SK-N-SH treated with all-trans-retinoic acid at 6 μM for 48 hours (cell line): ENCODE data around the gene GPATCH2.

Source experiments
- ATAC-seq: fragments of 200-7000 bp; cut with Tn5 transposase; 3 replicates; pipeline ENCODE4 v1.9.1; 2020; ENCODE audit warnings: mild to moderate bottlenecking, moderate library complexity
- ARNTL ChIP-seq: fragments of 450-650 bp; formaldehyde crosslinking; IDR thresholded peaks from 2 replicates; pipeline ENCODE4 v1.5.0; 2020; ENCODE audit warnings: low read depth, mild to moderate bottlenecking, moderate library complexity, borderline replicate concordance
- BACH2 ChIP-seq: fragments of 250-450 bp; sonication (Bioruptor Pico); IDR thresholded peaks from 2 replicates; pipeline ENCODE4 v1.9.0; 2021; ENCODE audit warnings: mild to moderate bottlenecking, borderline replicate concordance
- CREB5 ChIP-seq: fragments of 250-450 bp; sonication (Bioruptor Pico); IDR thresholded peaks from 2 replicates; pipeline ENCODE4 v1.5.1; 2020; ENCODE audit warnings: low read depth, mild to moderate bottlenecking, moderate library complexity
- CSRNP3 ChIP-seq: fragments of 250-450 bp; sonication (Bioruptor Pico); IDR thresholded peaks from 2 replicates; pipeline ENCODE4 v1.5.1; 2021; ENCODE audit warnings: mild to moderate bottlenecking, moderate library complexity
- ESRRG ChIP-seq: fragments of 250-450 bp; sonication (Bioruptor Pico); IDR thresholded peaks from 2 replicates; pipeline ENCODE4 v1.6.1; 2021; ENCODE audit warnings: mild to moderate bottlenecking
- GLIS3 ChIP-seq: fragments of 250-450 bp; sonication (Bioruptor Pico); IDR thresholded peaks from 2 replicates; pipeline ENCODE4 v1.5.0; 2020; ENCODE audit warnings: mild to moderate bottlenecking, moderate library complexity
- ISL1 ChIP-seq: fragments of 250-450 bp; sonication (Bioruptor Pico); IDR thresholded peaks from 2 replicates; pipeline ENCODE4 v2.1.2; 2022; ENCODE audit warnings: mild to moderate bottlenecking, moderate library complexity
- PATZ1 ChIP-seq: fragments of 250-450 bp; sonication (Bioruptor Pico); IDR thresholded peaks from 2 replicates; pipeline ENCODE4 v1.8.0; 2020; ENCODE audit warnings: mild to moderate bottlenecking, moderate library complexity, borderline replicate concordance
- POU6F1 ChIP-seq: fragments of 250-450 bp; sonication (Bioruptor Pico); IDR thresholded peaks from 2 replicates; pipeline ENCODE4 v1.8.0; 2021; ENCODE audit warnings: low read depth, mild to moderate bottlenecking, moderate library complexity, borderline replicate concordance
- PPARA ChIP-seq: fragments of 250-450 bp; sonication (Bioruptor Pico); IDR thresholded peaks from 2 replicates; pipeline ENCODE4 v1.5.0; 2020; ENCODE audit warnings: mild to moderate bottlenecking, borderline replicate concordance
- RARB ChIP-seq: fragments of 250-450 bp; sonication (Bioruptor Pico); IDR thresholded peaks from 2 replicates; pipeline ENCODE4 v1.8.0; 2021; ENCODE audit warnings: mild to moderate bottlenecking, moderate library complexity
- SNAI2 ChIP-seq: fragments of 250-450 bp; sonication (Bioruptor Pico); IDR thresholded peaks from 2 replicates; pipeline ENCODE4 v1.5.0; 2020; ENCODE audit warnings: mild to moderate bottlenecking, moderate library complexity
- TCF4 ChIP-seq: fragments of 250-450 bp; sonication (Bioruptor Pico); IDR thresholded peaks from 2 replicates; pipeline ENCODE4 v1.8.0; 2021; ENCODE audit warnings: mild to moderate bottlenecking, moderate library complexity, borderline replicate concordance
- TOX ChIP-seq: fragments of 250-450 bp; sonication (Bioruptor Pico); IDR thresholded peaks from 2 replicates; pipeline ENCODE4 v1.8.0; 2021; ENCODE audit warnings: mild to moderate bottlenecking, moderate library complexity, borderline replicate concordance
- ZC3H10 ChIP-seq: fragments of 250-450 bp; sonication (Bioruptor Pico); IDR thresholded peaks from 2 replicates; pipeline ENCODE4 v1.5.1; 2021; ENCODE audit warnings: mild to moderate bottlenecking, moderate library complexity
- ZFP3 ChIP-seq: fragments of 250-450 bp; sonication (Bioruptor Pico); IDR thresholded peaks from 2 replicates; pipeline ENCODE4 v1.5.0; 2020; ENCODE audit warnings: mild to moderate bottlenecking, moderate library complexity
- ZFP30 ChIP-seq: fragments of 450-650 bp; formaldehyde crosslinking; IDR thresholded peaks from 2 replicates; pipeline ENCODE4 v1.5.0; 2022; ENCODE audit warnings: mild to moderate bottlenecking, moderate library complexity
- ZNF565 ChIP-seq: fragments of 450-650 bp; formaldehyde crosslinking; conservative IDR thresholded peaks from 2 replicates; pipeline ENCODE4 v1.5.0; 2020; ENCODE audit warnings: low read depth, mild to moderate bottlenecking, moderate library complexity
- ZNF70 ChIP-seq: fragments of 450-650 bp; formaldehyde crosslinking; IDR thresholded peaks from 2 replicates; pipeline ENCODE4 v1.5.0; 2020; ENCODE audit warnings: mild to moderate bottlenecking, moderate library complexity
- ZNF8 ChIP-seq: fragments of 450-650 bp; formaldehyde crosslinking; IDR thresholded peaks from 2 replicates; pipeline ENCODE4 v1.5.0; 2020; ENCODE audit warnings: mild to moderate bottlenecking, moderate library complexity

Gene GPATCH2

GRCh38 chr1:217561446-217561845, 69.4 kb downstream of the GPATCH2 start:
- ATAC-seq, result no peak
- no peak for TF ChIP-seq TOX (CRISPR knock-in tag)
- no peak for TF ChIP-seq ZNF70 (CRISPR knock-in tag)
- TF ChIP-seq ZFP30, result no peak
- TF ChIP-seq CREB5 (CRISPR knock-in tag), result no peak
- TF ChIP-seq GLIS3, result no peak
- no peak for TF ChIP-seq ISL1 (CRISPR knock-in tag)
- no peak for TF ChIP-seq BACH2 (CRISPR knock-in tag)
- TF ChIP-seq ZC3H10 (CRISPR knock-in tag), result no peak
- no peak for TF ChIP-seq POU6F1 (CRISPR knock-in tag)
- no peak for TF ChIP-seq RARB (CRISPR knock-in tag)
- TF ChIP-seq PPARA (CRISPR knock-in tag), result no peak
- TF ChIP-seq SNAI2 (CRISPR knock-in tag), result no peak
- TF ChIP-seq PATZ1, result no peak
- TF ChIP-seq ZNF8, result no peak
- no peak for TF ChIP-seq TCF4 (CRISPR knock-in tag)
- TF ChIP-seq ARNTL (CRISPR knock-in tag), result no peak
- no peak for TF ChIP-seq CSRNP3 (CRISPR knock-in tag)
- TF ChIP-seq ESRRG (CRISPR knock-in tag), result no peak

GRCh38 chr1:217554849-217555248, 76.0 kb downstream of the GPATCH2 start:
- no peak for TF ChIP-seq ESRRG (CRISPR knock-in tag)
- TF ChIP-seq TOX (CRISPR knock-in tag), result no peak
- no peak for TF ChIP-seq SNAI2 (CRISPR knock-in tag)
- TF ChIP-seq ZFP3 (CRISPR knock-in tag), result no peak
- TF ChIP-seq GLIS3, result no peak
- no peak for TF ChIP-seq CREB5 (CRISPR knock-in tag)
- TF ChIP-seq PPARA (CRISPR knock-in tag), result no peak
- no peak for ATAC-seq

GRCh38 chr1:217553949-217554509, 76.9 kb downstream of the GPATCH2 start:
- no peak for TF ChIP-seq ISL1 (CRISPR knock-in tag)
- TF ChIP-seq TCF4 (CRISPR knock-in tag), result no peak
- TF ChIP-seq ZC3H10 (CRISPR knock-in tag), result no peak
- no peak for TF ChIP-seq ZNF70 (CRISPR knock-in tag)
- TF ChIP-seq ZNF565, result no peak
- TF ChIP-seq ZNF8, result no peak
- no peak for TF ChIP-seq CSRNP3 (CRISPR knock-in tag)
- ATAC-seq, result no peak
